HL-60 (cell line): Measurements from ENCODE around the gene PITPNM3.

Experiments
- TF ChIP-seq, protein P1 (sequence below): IDR thresholded peaks from one replicate; pipeline ENCODE4 v1.5.1; 2011; ENCODE audit warnings: low read length, control low read depth, inconsistent platforms; ENCODE audit not compliant: insufficient read depth
- TF ChIP-seq, protein P2 (sequence below): IDR thresholded peaks from 2 replicates; pipeline ENCODE4 v1.6.1; 2012; ENCODE audit warnings: low read depth; ENCODE audit not compliant: insufficient replicate concordance

DNA sequence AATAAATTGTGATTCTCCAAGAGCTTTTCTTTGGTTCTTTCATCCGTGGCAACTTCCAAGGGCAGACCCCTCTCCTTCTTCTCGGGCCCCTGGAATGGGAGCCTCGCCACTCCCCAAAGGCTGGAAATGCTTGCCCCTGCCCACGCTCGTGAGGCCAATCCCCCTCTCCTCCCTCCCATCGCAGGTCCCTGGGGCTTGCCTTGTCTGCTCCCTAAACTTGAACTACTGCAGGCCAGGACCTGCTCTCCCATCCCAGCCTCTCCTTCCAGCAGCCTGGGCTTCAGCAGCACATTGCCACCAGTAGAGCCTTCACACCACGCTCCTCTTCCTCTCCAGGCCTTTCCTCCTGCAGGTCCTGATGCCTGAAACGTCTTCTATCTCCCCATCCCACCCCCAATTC, 11.1 kb downstream of the PITPNM3 start:
- TF ChIP-seq, protein P1, sequence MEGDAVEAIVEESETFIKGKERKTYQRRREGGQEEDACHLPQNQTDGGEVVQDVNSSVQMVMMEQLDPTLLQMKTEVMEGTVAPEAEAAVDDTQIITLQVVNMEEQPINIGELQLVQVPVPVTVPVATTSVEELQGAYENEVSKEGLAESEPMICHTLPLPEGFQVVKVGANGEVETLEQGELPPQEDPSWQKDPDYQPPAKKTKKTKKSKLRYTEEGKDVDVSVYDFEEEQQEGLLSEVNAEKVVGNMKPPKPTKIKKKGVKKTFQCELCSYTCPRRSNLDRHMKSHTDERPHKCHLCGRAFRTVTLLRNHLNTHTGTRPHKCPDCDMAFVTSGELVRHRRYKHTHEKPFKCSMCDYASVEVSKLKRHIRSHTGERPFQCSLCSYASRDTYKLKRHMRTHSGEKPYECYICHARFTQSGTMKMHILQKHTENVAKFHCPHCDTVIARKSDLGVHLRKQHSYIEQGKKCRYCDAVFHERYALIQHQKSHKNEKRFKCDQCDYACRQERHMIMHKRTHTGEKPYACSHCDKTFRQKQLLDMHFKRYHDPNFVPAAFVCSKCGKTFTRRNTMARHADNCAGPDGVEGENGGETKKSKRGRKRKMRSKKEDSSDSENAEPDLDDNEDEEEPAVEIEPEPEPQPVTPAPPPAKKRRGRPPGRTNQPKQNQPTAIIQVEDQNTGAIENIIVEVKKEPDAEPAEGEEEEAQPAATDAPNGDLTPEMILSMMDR, result no peak
- TF ChIP-seq, protein P2, sequence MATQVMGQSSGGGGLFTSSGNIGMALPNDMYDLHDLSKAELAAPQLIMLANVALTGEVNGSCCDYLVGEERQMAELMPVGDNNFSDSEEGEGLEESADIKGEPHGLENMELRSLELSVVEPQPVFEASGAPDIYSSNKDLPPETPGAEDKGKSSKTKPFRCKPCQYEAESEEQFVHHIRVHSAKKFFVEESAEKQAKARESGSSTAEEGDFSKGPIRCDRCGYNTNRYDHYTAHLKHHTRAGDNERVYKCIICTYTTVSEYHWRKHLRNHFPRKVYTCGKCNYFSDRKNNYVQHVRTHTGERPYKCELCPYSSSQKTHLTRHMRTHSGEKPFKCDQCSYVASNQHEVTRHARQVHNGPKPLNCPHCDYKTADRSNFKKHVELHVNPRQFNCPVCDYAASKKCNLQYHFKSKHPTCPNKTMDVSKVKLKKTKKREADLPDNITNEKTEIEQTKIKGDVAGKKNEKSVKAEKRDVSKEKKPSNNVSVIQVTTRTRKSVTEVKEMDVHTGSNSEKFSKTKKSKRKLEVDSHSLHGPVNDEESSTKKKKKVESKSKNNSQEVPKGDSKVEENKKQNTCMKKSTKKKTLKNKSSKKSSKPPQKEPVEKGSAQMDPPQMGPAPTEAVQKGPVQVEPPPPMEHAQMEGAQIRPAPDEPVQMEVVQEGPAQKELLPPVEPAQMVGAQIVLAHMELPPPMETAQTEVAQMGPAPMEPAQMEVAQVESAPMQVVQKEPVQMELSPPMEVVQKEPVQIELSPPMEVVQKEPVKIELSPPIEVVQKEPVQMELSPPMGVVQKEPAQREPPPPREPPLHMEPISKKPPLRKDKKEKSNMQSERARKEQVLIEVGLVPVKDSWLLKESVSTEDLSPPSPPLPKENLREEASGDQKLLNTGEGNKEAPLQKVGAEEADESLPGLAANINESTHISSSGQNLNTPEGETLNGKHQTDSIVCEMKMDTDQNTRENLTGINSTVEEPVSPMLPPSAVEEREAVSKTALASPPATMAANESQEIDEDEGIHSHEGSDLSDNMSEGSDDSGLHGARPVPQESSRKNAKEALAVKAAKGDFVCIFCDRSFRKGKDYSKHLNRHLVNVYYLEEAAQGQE, result no peak
